ENCODE measurements around the gene SHCBP1L.

The SHCBP1L gene

DNA sequence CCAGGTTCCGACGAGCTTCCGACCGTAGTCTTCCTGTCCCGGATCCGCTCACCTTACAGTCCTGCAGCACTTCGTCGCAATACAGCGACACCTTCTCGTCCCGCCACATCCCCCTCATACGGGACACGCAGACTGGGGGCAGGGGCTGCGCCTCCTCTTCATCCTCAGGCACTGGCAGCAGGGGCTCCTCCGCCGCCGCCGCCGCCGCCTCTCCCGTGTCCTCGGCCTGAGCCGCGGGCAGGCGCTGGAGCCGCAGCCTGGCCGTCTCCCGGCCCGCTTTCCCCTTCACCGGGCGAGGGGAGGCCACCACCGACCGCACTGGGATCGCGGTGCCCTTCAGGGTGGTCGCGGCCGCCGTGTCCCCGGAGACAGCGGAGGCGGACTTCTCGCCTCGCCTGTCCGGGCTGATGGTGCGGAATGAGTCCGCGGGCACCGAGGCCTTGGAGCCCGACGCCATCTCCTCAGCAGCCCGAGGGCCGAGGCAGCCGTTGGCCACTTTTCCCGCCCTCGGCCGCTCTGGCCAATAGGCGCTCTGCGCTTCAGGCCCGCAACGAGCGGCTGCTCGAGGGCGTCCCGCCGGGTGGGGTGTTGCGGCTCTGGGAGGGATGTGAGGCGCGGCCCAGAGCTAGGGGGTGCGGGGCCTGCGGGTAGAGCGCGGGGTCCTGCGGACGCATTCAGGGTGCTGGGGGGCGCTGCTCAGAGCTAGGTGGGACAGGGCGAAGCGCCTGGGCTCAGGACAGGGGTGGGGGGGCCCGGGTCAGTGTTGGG is at the start of gene SHCBP1L:
Gene SHCBP1L, minus strand, starts transcription at position 490 of the 768 bp plus-strand sequence. Its CDS starts 33 bp downstream, at position 457.
- DNase-seq (ENCODE audit: low read depth in 1 of 2, low spot score in 1 of 2): no peak
- in situ Hi-C loops (cut with HindIII; ENCODE audit: low pct_unique_long_range_greater_than_20kb, low sequenced_read_pairs): no loop called here
- TF ChIP-seq JUND (IDR thresholded peaks at IDR 0.05; ENCODE audit: low read depth): no peak

DNA sequence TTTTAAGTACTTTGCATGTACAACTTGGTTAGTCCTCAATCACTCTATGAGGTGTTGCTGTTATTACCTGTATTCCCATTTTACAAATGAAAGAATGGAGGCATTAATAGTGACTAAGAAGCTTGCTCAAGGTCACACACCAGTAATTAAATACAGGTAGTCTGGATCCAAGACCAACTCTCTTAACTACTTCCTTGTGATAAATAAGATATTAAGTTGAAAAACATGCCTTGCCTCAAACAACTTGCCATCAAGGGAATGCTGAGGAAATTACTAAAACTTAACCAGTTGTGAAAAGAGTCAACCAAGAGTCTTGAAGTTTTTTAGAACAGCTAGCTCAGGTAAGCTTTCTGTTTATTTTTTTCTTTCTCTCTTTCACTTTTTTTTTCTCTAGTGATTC is 49.3 kb upstream of the SHCBP1L start:
- no peak for TF ChIP-seq JUND (IDR thresholded peaks at IDR 0.05; ENCODE audit: low read depth)
- in situ Hi-C loops (cut with HindIII; ENCODE audit: low pct_unique_long_range_greater_than_20kb, low sequenced_read_pairs): no loop called here
- DNase-seq (ENCODE audit: low read depth in 1 of 2, low spot score in 1 of 2): no peak

- TF ChIP-seq JUND (IDR thresholded peaks at IDR 0.05; ENCODE audit: low read depth): no peak
- DNase-seq (ENCODE audit: low read depth in 1 of 2, low spot score in 1 of 2): no peak
- in situ Hi-C loops (cut with HindIII; ENCODE audit: low pct_unique_long_range_greater_than_20kb, low sequenced_read_pairs): no loop called here
Measured at GRCh38 chr1:183000167-183000962, 47.4 kb upstream of the SHCBP1L start.

DNA sequence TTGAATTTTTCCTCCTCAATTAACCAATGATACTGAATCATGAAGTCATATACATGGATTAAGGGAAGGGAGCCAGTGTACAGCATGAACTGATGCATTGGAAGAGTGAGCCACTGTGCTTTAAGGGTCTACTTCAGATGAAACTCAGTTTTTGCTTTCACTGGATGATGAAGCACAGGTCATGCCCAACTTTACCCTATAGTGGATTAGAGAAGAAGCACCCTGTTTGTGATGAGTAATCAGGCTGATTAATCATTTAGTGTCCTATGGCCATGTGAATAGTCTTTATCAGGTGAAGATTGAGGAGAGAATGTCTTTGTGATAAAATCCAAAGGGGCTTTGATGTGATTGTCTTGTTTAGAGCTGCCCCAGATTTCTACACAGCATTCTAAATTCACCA is 45.5 kb upstream of the SHCBP1L start:
- in situ Hi-C loops (cut with HindIII; ENCODE audit: low pct_unique_long_range_greater_than_20kb, low sequenced_read_pairs): no loop called here
- TF ChIP-seq JUND (IDR thresholded peaks at IDR 0.05; ENCODE audit: low read depth): no peak
- DNase-seq (ENCODE audit: low read depth in 1 of 2, low spot score in 1 of 2): no peak

- in situ Hi-C loops (cut with HindIII; ENCODE audit: low pct_unique_long_range_greater_than_20kb, low sequenced_read_pairs): no loop called here
- DNase-seq (ENCODE audit: low read depth in 1 of 2, low spot score in 1 of 2): no peak
- TF ChIP-seq JUND (IDR thresholded peaks at IDR 0.05; ENCODE audit: low read depth): no peak
Measured at GRCh38 chr1:182996816-182997215, 43.9 kb upstream of the SHCBP1L start.

DNA sequence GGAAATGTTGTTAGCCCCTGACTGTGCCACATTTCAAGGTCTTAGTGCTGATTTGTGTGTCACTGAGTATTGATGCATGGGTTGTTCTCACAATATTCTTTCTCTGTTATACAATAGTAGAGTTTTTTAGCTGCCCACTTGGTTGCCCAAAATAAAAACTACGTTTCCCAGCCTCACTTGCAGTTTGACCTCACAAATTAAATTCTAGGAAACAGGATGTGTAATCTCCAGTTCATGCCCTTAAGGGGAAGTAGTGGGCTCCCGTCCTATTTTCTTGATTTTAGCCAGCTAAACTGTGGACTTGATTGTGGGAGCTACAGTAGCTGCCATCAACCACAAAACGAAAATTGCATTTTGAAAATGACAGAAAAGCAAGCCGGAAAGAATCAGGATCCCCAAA is 42.9 kb upstream of the SHCBP1L start:
- no peak for TF ChIP-seq JUND (IDR thresholded peaks at IDR 0.05; ENCODE audit: low read depth)
- in situ Hi-C loops (cut with HindIII; ENCODE audit: low pct_unique_long_range_greater_than_20kb, low sequenced_read_pairs): no loop called here
- no peak for DNase-seq (ENCODE audit: low read depth in 1 of 2, low spot score in 1 of 2)

DNA sequence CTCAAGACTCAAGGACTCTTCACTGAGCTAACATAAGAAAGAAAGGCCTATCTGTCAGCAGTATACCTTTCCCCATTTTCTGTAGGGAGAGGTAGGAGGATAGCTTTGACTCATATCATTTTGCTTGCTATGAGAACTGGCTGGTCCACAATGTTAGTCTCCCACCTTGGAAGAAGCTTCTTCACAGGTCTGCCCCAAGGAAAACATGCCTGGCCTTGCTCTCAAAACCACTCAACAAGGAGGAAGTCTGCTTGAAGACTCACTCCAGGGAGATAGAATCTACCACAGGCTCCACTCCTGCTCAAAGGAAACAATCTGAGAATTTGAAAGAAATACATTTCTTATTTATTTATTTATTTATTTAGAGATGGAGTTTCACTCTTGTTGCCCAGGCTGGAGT is 40.8 kb upstream of the SHCBP1L start:
- in situ Hi-C loops (cut with HindIII; ENCODE audit: low pct_unique_long_range_greater_than_20kb, low sequenced_read_pairs): no loop called here
- peak in 1 of 2 experiments; percentile 15 for DNase-seq (ENCODE audit: low read depth in 1 of 2, low spot score in 1 of 2)
- TF ChIP-seq JUND (IDR thresholded peaks at IDR 0.05; ENCODE audit: low read depth): no peak

DNA sequence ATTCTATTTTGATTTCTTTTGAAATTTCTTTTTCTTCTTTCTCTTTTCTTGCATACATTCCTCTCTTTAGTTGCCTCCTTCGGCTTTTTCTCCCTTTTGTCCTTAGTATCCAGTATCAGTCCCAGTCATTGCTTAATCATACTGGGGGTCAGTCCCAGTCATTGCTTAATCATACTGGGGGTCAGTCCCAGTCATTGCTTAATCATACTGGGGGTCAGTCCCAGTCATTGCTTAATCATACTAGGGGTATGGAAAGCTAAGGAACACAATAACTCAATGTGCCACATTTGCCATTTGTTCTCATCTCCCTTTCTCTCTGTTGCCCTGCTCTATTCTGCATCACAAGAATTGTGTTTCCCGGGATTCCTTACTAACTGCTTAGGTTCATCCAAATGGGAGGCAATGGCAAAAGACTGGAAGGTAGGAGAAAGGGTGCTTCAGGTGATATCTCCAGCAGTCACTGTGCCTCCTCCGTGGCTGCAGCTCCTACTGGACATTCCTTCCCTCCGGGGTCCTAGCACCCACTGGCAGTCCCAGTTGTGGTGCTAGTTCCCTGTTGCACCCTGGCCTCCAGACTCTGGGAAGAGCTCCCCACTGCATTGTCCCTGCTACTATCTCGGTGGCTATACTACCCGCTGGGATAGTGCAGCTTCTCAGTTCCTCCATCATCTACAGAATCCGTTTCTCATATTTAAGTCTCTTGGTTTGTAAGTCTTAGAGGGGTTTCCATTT is 37.6 kb upstream of the SHCBP1L start:
- TF ChIP-seq JUND (IDR thresholded peaks at IDR 0.05; ENCODE audit: low read depth): no peak
- no peak for DNase-seq (ENCODE audit: low read depth in 1 of 2, low spot score in 1 of 2)
- in situ Hi-C loops (cut with HindIII; ENCODE audit: low pct_unique_long_range_greater_than_20kb, low sequenced_read_pairs): no loop called here

DNA sequence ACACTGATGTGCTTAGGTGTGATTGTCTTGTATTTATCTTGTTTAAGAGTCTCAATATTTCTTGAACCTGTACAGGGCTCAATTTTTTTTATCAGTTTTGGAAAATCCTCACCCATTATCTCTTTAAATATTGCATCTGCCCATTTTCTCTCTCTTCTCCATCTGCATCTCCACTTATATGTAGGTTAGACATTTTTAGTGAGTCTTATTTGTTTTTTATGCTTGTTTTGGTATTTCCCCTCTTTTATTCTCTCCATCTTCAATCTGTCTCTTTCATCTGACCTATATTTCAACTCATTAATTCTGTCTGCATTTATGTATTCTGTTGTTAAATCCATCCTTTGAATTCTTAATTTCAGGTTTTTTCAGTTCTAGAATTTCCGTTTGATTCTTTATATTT is 32.9 kb upstream of the SHCBP1L start:
- in situ Hi-C loops (cut with HindIII; ENCODE audit: low pct_unique_long_range_greater_than_20kb, low sequenced_read_pairs): no loop called here
- DNase-seq (ENCODE audit: low read depth in 1 of 2, low spot score in 1 of 2): no peak
- TF ChIP-seq JUND (IDR thresholded peaks at IDR 0.05; ENCODE audit: low read depth): no peak

DNA sequence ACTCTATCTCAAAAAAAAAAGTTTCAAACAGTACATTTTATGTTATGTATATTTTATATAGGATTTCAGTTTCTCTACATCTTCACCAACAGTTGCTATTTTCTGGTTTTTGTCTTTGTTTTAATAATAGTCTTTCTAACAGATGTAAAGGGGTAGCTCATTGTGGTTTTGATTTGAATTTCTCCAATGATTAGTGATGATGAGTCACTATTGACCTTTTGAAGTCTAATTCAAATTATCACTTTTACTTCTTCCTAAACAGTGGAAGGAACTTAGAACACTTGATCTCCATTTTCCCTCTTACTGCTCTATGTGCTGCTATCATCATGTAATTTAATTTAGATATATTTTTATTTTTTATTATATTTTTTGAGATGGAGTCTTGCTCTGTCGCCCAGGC is 31.7 kb upstream of the SHCBP1L start:
- DNase-seq (ENCODE audit: low read depth in 1 of 2, low spot score in 1 of 2): no peak
- no peak for TF ChIP-seq JUND (IDR thresholded peaks at IDR 0.05; ENCODE audit: low read depth)
- in situ Hi-C loops (cut with HindIII; ENCODE audit: low pct_unique_long_range_greater_than_20kb, low sequenced_read_pairs): no loop called here

- in situ Hi-C loops (cut with HindIII; ENCODE audit: low pct_unique_long_range_greater_than_20kb, low sequenced_read_pairs): no loop called here
Measured at GRCh38 chr1:182984138-182984537, 31.2 kb upstream of the SHCBP1L start.

DNA sequence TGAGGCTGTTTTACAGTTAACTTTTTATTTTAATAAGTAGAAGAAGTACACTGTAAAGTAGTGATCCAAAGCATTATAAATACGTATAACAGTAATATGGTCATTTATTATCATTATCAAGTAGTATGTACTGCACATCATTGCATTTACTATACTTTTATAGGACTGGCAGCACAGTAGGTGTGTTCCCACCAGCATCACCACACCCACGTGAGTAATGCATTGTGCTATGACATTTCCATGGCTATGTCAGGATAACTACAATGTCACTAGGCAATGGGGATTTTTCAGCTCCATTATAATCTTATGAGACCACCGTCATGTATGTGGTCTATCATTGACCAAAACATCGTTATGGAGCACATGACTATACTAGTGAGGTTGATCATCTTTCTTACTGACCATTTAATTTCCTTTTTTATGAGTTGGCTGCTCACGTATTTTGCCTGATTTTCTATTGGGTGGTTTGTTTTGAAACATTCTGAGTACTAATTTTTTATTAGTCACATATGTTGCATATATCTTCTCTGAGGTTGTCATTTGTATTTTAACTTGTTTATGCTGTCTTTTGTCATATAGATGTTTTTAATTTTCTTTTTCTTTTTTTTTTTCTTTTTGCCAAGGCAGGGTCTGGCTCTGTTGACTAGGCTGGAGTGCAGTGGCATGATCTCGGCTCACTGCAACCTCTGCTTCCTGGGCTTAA is 25.3 kb upstream of the SHCBP1L start:
- DNase-seq (ENCODE audit: low read depth in 1 of 2, low spot score in 1 of 2): no peak
- TF ChIP-seq JUND (IDR thresholded peaks at IDR 0.05; ENCODE audit: low read depth): no peak
- in situ Hi-C loops (cut with HindIII; ENCODE audit: low pct_unique_long_range_greater_than_20kb, low sequenced_read_pairs): no loop called here

More at GRCh38 chr1:182984138-182984537, 31.2 kb upstream of the SHCBP1L start:
- TF ChIP-seq JUND (IDR thresholded peaks at IDR 0.05; ENCODE audit: low read depth): no peak
- DNase-seq (ENCODE audit: low read depth in 1 of 2, low spot score in 1 of 2): no peak
